Renal cortical epithelial cell (primary cell): ENCODE data around the gene MVB12B. TPM values are rescaled to one million over a fixed set of nuclear protein-coding genes. Genes with fewer than 3 reads are reported as not detected.

Experiments
- DNase-seq: peaks from one replicate; pipeline ENCODE4 v3.0.0-alpha.2; 2011; ENCODE audit warnings: low read depth
- total RNA-seq: library from RNA; depleted of rRNA; stranded (reverse); fragments of >200 nt; gene quantifications from 2 replicates; pipeline ENCODE4 v1.2.3, GENCODE V29; 2014

The MVB12B gene
- total RNA-seq, 1 donor from 2014 or later, result 5.3 TPM

GRCh38 chr9:126361810-126362238, 35.2 kb downstream of the MVB12B start:
- peak; percentile 7 for DNase-seq

GRCh38 chr9:126363250-126363649, 36.6 kb downstream of the MVB12B start:
- no peak for DNase-seq

GRCh38 chr9:126363847-126364671, 37.4 kb downstream of the MVB12B start:
- no peak for DNase-seq

- no peak for DNase-seq
These were observed 39.2 kb downstream of the MVB12B start for GRCh38 chr9:126365780-126366179.

- DNase-seq, result no peak
These were observed 39.9 kb downstream of the MVB12B start for GRCh38 chr9:126366366-126367011.

- no peak for DNase-seq
These were observed 40.5 kb downstream of the MVB12B start for GRCh38 chr9:126367139-126367538.

GRCh38 chr9:126367616-126368015, 41.0 kb downstream of the MVB12B start:
- DNase-seq, result no peak

GRCh38 chr9:126368020-126368419, 41.4 kb downstream of the MVB12B start:
- no peak for DNase-seq

GRCh38 chr9:126371007-126371870, 44.6 kb downstream of the MVB12B start:
- peak; percentile 7 for DNase-seq

- no peak for DNase-seq
These were observed 46.1 kb downstream of the MVB12B start for GRCh38 chr9:126372716-126373115.

GRCh38 chr9:126373241-126373640, 46.6 kb downstream of the MVB12B start:
- DNase-seq, result peak; percentile 52

- no peak for DNase-seq
These were observed 47.7 kb downstream of the MVB12B start for GRCh38 chr9:126374366-126374781.

- DNase-seq, result no peak
These were observed 48.8 kb downstream of the MVB12B start for GRCh38 chr9:126375386-126375785.

GRCh38 chr9:126376311-126377175, 49.9 kb downstream of the MVB12B start:
- DNase-seq, result no peak

- DNase-seq, result no peak
These were observed 50.5 kb downstream of the MVB12B start for GRCh38 chr9:126377176-126377509.

- DNase-seq, result no peak
These were observed 50.9 kb downstream of the MVB12B start for GRCh38 chr9:126377536-126377935.

- DNase-seq, result no peak
These were observed 52.1 kb downstream of the MVB12B start for GRCh38 chr9:126378761-126379160.

GRCh38 chr9:126379661-126380360, 53.2 kb downstream of the MVB12B start:
- peak; percentile 19 for DNase-seq

GRCh38 chr9:126380447-126380846, 53.8 kb downstream of the MVB12B start:
- no peak for DNase-seq

GRCh38 chr9:126381195-126381594, 54.6 kb downstream of the MVB12B start:
- no peak for DNase-seq
